Activated T-cell treated with anti-CD3 and anti-CD28 coated beads for 4 hours (primary cell): Measurements from ENCODE around the gene TRIM71.

Source experiments
- DNase-seq: peaks from one replicate; pipeline ENCODE4 v3.0.0-alpha.2; 2020

TRIM71 gene

DNA sequence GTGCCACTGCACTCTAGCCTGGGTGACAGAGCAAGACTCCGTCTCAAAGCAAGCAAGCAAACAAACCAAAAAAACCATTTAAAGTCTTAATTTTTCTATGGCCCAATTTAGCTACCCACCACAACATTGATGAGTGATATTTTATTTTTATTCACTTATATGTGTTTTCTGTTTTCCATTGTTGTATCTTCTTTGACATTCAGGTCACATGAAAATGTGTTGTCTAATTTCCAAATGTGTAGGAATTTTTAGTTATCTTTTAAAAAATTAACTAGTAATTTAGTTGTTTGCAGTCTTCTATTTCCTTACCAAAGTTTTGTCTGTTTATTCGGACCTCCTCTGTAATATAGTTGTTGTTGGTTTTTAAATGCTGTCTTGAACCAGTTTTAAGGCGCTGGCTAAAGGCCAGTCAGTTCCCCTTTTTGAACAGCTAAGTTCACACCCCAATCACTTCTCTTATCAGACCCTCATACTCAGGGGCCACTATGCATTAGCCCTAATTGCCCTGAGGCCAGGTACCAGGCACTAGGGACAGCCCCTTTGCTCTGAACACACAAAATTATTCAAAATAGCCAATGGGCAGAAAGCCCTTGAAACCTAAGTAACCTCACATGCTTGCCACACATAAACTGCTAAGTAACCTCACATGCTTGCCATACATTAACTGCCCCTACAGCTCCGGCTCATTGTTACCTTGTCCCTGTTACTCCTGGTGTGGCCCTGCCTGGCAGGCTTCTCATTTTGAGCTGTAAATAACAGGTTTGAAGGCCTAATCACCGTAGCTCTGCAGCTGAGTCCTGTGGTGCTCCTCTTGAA, 129.4 kb downstream of the TRIM71 start:
- DNase-seq, result no peak
